D341Med (cell line): Measurements from ENCODE around the gene PXDC1.
"Not testable (repeated sequence)": the region's sequence is repeated elsewhere in the genome, so short reads cannot be mapped to it uniquely, and the experiment has no call there.

ENCODE experiments used
- DNase-seq: peaks from one replicate; pipeline ENCODE4 v3.0.0; 2012; ENCODE audit warnings: low spot score

PXDC1 gene

GRCh38 chr6:3708540-3708939 is 43.0 kb downstream of the PXDC1 start:
- DNase-seq = no peak

- no peak for DNase-seq
Observed at GRCh38 chr6:3707751-3708412, 43.6 kb downstream of the PXDC1 start.

GRCh38 chr6:3707024-3707423 is 44.5 kb downstream of the PXDC1 start:
- DNase-seq = no peak

GRCh38 chr6:3706547-3706946 is 45.0 kb downstream of the PXDC1 start:
- DNase-seq = no peak

GRCh38 chr6:3701631-3702030 is 49.9 kb downstream of the PXDC1 start:
- DNase-seq = peak; percentile 65

- no peak for DNase-seq
Observed at GRCh38 chr6:3699231-3699630, 52.3 kb downstream of the PXDC1 start.

- no peak for DNase-seq
Observed at GRCh38 chr6:3698021-3698420, 53.5 kb downstream of the PXDC1 start.

GRCh38 chr6:3697609-3698008 is 53.9 kb downstream of the PXDC1 start:
- DNase-seq = no peak

- no peak for DNase-seq
Observed at GRCh38 chr6:3696525-3697088, 54.9 kb downstream of the PXDC1 start.

GRCh38 chr6:3695065-3695817 is 56.3 kb downstream of the PXDC1 start:
- no peak for DNase-seq

GRCh38 chr6:3693831-3694230 is 57.7 kb downstream of the PXDC1 start:
- DNase-seq = no peak

GRCh38 chr6:3690506-3690905 is 61.0 kb downstream of the PXDC1 start:
- no peak for DNase-seq

GRCh38 chr6:3687847-3688246 is 63.7 kb downstream of the PXDC1 start:
- no peak for DNase-seq

- no peak for DNase-seq
Observed at GRCh38 chr6:3683331-3683730, 68.2 kb downstream of the PXDC1 start.

GRCh38 chr6:3678946-3679345 is 72.6 kb downstream of the PXDC1 start:
- DNase-seq = no peak

GRCh38 chr6:3677751-3678150 is 73.8 kb downstream of the PXDC1 start:
- not testable (repeated sequence) for DNase-seq

GRCh38 chr6:3677351-3677750 is 74.2 kb downstream of the PXDC1 start:
- not testable (repeated sequence) for DNase-seq
